Measurements from ENCODE around the gene ZNF414. TPM values are rescaled to one million over a fixed set of nuclear protein-coding genes. Genes with fewer than 3 reads are reported as not detected.

ZNF414 gene
- total RNA-seq, 2 donors from 2014 or later = 25.7 to 29.9 TPM

DNA sequence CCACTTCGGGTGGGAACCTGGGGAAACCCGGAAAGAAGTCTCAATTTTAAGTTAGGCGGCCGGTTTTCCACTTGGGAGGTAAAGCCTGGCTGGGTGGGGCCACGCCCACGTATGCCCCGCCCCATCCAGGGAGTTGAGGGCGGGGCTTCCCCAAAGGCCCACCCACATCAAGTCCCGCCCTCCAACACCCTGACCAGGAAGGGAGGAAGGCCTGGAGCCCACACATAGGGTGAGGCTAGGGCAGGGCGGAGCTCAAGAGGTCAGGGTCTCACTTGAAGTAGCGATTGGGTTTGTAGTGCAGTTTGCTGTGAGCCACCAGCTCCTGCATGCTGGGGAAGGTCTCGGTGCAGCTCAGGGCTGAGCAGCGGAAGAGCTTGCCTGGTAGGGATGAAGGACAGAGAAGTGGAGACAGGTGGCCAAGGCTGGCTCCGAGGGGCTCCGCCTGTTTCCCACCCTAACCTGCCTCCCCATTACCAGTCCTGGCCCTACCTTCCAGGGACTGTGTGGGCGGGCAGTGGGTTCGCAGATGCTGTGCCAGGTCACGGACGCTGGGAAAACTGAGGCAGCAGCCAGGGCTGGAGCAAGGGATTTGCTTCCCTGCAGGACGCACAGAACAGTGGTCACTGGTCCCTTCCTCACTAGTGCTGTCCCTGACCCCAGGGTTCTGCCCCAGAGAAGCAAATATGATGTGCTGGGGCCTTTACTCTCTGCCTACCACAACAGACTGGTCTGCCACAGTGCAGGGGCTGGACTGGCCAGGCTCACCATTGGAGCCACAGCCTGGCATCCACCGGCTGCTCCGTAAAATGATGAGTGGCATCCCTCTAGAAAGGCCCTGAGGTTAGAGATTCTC is 1.6 kb downstream of the ZNF414 start:
- Mint-ChIP-seq H3K36me3 (ENCODE audit: insufficient read depth in 2 of 2) (peaks cover 0 to 2% of the 10 kb centered on the region in 2 donors), H3K4me3 (peak overlapping the region; percentile 61 to 86), H3K4me1 (ENCODE audit: low read depth) (peaks cover 49% of the 10 kb centered on the region), H3K27ac (no peak overlapping the region), H3K27me3 (ENCODE audit: low read depth) (no peaks in the 10 kb centered on the region), H3K9me3 (no peaks in the 10 kb centered on the region)
- DNase-seq (peak; percentile 43), ATAC-seq (replicated peaks in 1 of 2) (no peak)

DNA sequence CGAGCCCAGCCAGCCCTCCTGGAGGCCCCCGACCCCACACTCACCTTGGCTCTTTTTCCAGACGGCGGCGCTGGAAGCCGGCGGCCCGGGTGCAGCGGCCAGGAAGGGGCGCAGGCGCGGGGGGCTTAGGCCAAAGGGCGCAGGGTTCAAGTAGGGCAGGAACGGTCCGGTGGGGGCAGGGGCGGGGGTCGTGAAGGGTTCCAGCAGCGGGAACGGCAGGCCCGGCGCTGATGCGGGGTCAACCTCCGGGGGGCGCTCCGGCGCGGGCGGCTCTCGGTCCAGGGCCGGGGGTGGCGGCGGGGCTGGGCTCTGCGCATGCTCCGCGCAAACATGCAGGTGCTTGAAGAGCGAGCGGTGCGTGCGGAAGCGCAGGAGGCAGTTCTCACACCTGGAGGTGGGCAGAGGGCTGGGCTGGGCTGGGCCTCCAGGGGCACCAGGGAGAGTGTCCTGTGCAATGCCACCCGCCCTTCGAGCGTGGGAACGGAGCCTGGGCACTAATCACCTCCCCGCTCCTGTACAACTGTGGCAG is 2.3 kb downstream of the ZNF414 start:
- ATAC-seq (replicated peaks in 1 of 2) (no peak), DNase-seq (no peak)
- Mint-ChIP-seq H3K4me3 (no peak overlapping the region), H3K36me3 (ENCODE audit: insufficient read depth in 2 of 2) (peaks cover 0 to 2% of the 10 kb centered on the region in 2 donors), H3K27ac (no peak overlapping the region), H3K27me3 (ENCODE audit: low read depth) (no peaks in the 10 kb centered on the region), H3K9me3 (no peaks in the 10 kb centered on the region), H3K4me1 (ENCODE audit: low read depth) (peaks cover 42% of the 10 kb centered on the region)

DNA sequence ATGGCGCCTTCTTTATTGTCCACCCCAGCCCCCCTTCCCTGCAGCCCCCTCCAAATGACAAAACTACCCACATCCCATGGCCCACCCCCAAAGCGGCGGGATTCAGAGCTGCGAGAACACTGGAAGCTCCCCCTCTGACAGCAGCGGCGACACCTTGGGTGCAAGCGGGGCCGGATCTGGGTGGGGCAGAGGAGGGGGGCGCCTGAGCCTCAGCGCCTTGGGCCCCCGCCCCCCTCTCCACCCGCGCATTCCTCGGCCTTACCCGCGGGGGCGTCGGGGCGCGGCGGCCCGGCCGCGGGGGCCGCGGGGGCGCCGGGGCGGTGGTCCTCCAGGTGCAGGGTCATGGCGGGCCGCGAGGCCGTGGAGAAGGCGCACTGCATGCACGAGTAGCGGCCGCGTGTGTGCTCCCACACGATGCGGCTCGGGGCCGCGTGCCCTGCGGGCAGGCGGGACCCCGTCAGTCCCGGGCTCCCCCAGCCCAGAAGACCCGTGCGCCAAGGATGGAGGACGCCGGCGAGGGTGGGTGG is 3.3 kb downstream of the ZNF414 start:
- DNase-seq (no peak), ATAC-seq (replicated peaks in 1 of 2) (no peak)
- Mint-ChIP-seq H3K27me3 (ENCODE audit: low read depth) (no peaks in the 10 kb centered on the region), H3K36me3 (ENCODE audit: insufficient read depth in 2 of 2) (peaks cover 0 to 2% of the 10 kb centered on the region in 2 donors), H3K4me1 (ENCODE audit: low read depth) (peaks cover 41% of the 10 kb centered on the region), H3K4me3 (no peak overlapping the region), H3K9me3 (no peaks in the 10 kb centered on the region), H3K27ac (no peak overlapping the region)

DNA sequence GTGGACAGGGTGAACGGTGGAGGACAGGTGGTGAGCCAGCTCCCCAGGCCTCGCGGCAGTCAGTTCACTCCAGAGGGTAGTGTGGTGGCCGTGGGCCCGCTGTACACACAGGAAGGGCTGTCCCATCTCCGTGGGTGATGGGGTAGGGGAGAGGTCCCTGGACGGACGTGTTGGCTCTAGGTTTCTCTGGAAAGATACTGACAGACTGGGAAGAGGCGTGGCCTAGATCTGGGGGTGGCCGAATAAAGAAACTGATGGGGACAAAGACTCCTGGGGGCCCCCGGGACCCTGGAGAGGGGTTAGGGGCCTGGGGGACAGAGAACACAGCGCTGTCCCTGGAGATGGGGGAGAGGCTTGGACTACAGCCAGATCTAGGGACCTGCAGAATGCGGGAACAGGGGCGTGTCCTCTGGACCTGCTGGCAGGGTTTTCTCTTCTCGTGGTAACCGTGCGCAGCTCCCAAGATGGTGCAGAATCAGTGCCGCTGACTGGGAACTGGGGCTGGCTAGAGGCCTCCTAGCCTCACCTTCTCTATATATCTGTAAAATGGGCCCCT is 7.5 kb downstream of the ZNF414 start:
- Mint-ChIP-seq H3K27ac (no peak overlapping the region), H3K36me3 (ENCODE audit: insufficient read depth in 2 of 2) (no peaks in the 10 kb centered on the region), H3K4me1 (ENCODE audit: low read depth) (peaks cover 13% of the 10 kb centered on the region), H3K9me3 (no peaks in the 10 kb centered on the region), H3K27me3 (ENCODE audit: low read depth) (no peaks in the 10 kb centered on the region), H3K4me3 (peak overlapping the region; percentile 93)
- ATAC-seq (replicated peaks in 1 of 2) (peak in 1 of 2 donors; percentile 3), DNase-seq (no peak)

DNA sequence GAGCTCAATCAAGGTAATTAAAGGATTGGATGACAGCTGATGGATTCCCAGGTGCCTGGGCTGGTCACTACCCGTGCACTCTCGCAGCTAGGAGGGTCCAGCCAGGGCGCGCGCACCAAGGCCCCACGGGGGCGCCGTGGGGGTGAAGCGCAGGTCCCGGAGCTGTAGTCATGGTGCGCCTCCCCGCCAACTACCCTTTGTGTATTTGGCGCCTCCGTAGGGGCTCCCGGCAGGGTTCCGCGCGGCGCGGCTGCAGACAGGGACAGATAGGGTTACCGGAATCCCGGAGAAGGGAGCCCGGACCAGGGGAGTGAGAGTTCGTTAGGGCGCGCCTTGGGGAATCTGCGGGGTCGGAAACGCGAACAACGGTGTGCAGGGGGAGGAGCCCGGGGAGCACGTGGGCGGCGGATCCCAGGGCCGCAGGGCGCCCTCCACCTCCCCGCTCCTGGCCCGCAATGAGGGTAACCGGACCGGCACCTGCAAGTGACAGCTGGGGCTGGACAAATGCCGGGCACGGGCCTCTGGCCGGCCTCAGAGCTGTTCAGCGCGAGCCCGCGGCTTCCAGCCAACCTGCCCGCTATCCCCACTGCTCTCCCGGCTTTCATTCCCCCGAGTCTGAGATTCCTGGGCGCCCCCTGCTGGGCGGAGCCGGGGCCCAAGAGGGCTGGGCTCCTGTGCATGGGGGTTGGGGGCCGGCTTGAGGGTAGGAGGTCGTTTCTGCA is 8.1 kb downstream of the ZNF414 start:
- no peaks in the 10 kb centered on the region for H3K27me3 Mint-ChIP-seq (ENCODE audit: low read depth)
- H3K4me1 Mint-ChIP-seq (ENCODE audit: low read depth) = peaks cover 13% of the 10 kb centered on the region
- ATAC-seq (replicated peaks in 1 of 2) (peak; percentile 78 to 81), DNase-seq (peak; percentile 71 to 82)
- H3K4me3 Mint-ChIP-seq = peak overlapping the region; percentile 93
- no peaks in the 10 kb centered on the region for H3K9me3 Mint-ChIP-seq
- H3K27ac Mint-ChIP-seq = peak overlapping the region; percentile 17
- no peaks in the 10 kb centered on the region for H3K36me3 Mint-ChIP-seq (ENCODE audit: insufficient read depth in 2 of 2)

DNA sequence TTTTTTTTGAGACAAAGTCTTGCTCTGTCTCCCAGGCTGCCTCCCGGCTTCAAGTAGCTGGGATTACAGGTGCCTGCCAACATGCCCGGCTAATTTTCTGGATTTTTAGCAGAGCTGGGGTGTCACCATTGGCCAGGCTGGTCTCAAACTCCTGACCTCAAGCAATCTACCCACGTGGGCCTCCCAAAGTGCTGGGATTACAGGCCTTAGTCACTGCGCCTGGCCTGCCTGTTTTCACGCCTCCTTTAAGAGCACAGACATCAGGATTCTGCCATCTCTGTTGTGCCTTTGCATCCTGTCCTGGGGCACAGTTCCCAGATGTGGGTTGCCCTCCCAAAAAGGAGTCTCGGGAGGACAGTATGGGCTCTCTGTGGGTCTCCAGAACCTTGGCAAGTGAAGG is 9.0 kb downstream of the ZNF414 start:
- Mint-ChIP-seq H3K27me3 (ENCODE audit: low read depth) (no peaks in the 10 kb centered on the region), H3K4me1 (ENCODE audit: low read depth) (peaks cover 21% of the 10 kb centered on the region), H3K27ac (no peak overlapping the region), H3K9me3 (no peaks in the 10 kb centered on the region), H3K4me3 (peak overlapping the region; percentile 66 to 67), H3K36me3 (ENCODE audit: insufficient read depth in 2 of 2) (no peaks in the 10 kb centered on the region)
- ATAC-seq (replicated peaks in 1 of 2) (no peak), DNase-seq (no peak)

DNA sequence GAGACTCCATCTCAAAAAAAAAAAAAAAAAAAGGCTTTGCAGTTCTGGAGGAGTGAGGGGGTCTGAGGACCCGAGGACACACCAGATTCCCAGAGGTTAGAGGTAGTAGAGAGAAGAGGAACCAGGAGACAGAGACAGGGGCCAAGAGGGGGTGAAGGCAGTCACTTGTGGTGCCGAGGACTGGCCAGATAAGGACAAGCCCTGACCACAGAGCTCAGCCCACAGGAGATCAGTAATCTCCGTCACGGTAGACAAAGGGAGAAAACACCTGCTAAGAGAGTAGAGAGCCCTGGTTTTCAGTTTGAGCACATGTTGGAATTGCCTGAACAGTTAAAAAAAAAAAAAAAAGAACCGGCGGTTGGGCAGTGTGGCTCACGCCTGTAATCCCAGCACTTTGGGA is 9.8 kb downstream of the ZNF414 start:
- Mint-ChIP-seq H3K27me3 (ENCODE audit: low read depth) (no peaks in the 10 kb centered on the region), H3K4me1 (ENCODE audit: low read depth) (peaks cover 21% of the 10 kb centered on the region), H3K27ac (no peak overlapping the region), H3K36me3 (ENCODE audit: insufficient read depth in 2 of 2) (no peaks in the 10 kb centered on the region), H3K9me3 (no peaks in the 10 kb centered on the region), H3K4me3 (peak overlapping the region; percentile 9 to 50)
- ATAC-seq (replicated peaks in 1 of 2) (no peak), DNase-seq (no peak)

DNA sequence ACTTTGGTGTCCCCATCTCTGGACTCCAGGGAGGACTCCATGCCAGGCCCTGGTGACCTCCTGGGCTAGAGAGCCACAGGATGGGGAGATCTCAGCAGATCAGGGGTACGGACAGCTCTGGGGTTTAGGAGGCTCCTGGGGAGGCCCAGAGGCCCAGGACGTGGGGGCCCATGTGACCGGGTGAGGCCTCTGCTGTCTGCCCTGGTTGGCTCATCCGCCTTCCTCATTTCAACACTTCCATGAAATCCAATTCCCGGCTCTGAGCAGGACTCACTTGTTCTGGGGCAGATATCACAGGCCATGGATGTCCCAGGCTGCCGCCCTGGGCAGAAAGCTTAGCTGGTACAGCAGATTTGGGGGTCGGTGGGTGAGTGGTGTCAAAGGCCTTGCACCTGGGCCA is 10.5 kb downstream of the ZNF414 start:
- ATAC-seq (replicated peaks in 1 of 2) = no peak
- peaks cover 21% of the 10 kb centered on the region for H3K4me1 Mint-ChIP-seq (ENCODE audit: low read depth)
- no peaks in the 10 kb centered on the region for H3K36me3 Mint-ChIP-seq (ENCODE audit: insufficient read depth in 2 of 2)
- H3K27ac Mint-ChIP-seq = no peak overlapping the region
- no peaks in the 10 kb centered on the region for H3K9me3 Mint-ChIP-seq
- DNase-seq = no peak
- no peak overlapping the region for H3K4me3 Mint-ChIP-seq
- H3K27me3 Mint-ChIP-seq (ENCODE audit: low read depth) = no peaks in the 10 kb centered on the region

DNA sequence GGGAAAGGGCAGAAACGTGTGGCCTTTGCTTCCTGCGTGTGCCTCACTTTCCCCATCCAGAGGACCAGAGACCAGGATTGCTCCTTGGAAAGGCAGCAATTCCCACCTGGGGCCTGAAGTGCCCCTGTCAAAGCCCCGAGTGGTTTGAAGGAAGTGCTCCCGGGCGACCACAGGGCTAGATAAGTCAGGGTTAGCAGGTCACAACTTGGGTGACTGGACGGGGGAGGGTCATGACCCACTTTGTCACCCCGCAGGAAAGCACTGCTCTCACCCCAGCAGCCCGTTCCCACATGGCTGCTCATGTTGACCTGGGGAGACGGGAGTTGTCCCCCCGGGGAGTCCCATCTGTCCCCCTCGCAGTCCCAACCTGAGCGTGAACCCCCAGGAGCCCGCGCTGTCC is 12.0 kb downstream of the ZNF414 start:
- Mint-ChIP-seq H3K9me3 (no peaks in the 10 kb centered on the region), H3K4me1 (ENCODE audit: low read depth) (peaks cover 21% of the 10 kb centered on the region), H3K36me3 (ENCODE audit: insufficient read depth in 2 of 2) (no peaks in the 10 kb centered on the region), H3K27me3 (ENCODE audit: low read depth) (no peaks in the 10 kb centered on the region), H3K27ac (no peak overlapping the region), H3K4me3 (no peak overlapping the region)
- DNase-seq (no peak), ATAC-seq (replicated peaks in 1 of 2) (no peak)

DNA sequence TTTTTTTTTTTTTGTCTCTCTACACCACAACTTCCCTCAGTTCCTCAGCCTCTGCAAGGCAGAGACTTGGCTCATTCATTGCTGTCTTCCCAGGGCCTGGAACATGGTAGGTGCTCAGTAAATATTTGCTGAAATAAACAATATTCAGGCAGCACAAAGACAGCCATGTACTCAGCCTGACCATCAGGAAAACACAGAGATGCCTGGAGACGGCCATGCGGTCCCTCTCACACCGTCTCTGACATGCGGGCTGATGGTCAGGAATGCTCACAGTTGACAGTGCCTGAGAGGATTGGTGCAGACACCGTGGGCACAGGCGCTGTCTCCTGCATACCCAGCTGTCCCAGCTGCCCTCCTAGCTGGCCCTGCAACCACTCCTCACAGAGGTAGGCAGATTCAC is 12.5 kb downstream of the ZNF414 start:
- no peak for ATAC-seq (replicated peaks in 1 of 2)
- Mint-ChIP-seq H3K9me3 (no peaks in the 10 kb centered on the region), H3K27me3 (ENCODE audit: low read depth) (no peaks in the 10 kb centered on the region), H3K4me3 (no peak overlapping the region), H3K4me1 (ENCODE audit: low read depth) (peaks cover 19% of the 10 kb centered on the region), H3K27ac (no peak overlapping the region), H3K36me3 (ENCODE audit: insufficient read depth in 2 of 2) (no peaks in the 10 kb centered on the region)
- no peak for DNase-seq

DNA sequence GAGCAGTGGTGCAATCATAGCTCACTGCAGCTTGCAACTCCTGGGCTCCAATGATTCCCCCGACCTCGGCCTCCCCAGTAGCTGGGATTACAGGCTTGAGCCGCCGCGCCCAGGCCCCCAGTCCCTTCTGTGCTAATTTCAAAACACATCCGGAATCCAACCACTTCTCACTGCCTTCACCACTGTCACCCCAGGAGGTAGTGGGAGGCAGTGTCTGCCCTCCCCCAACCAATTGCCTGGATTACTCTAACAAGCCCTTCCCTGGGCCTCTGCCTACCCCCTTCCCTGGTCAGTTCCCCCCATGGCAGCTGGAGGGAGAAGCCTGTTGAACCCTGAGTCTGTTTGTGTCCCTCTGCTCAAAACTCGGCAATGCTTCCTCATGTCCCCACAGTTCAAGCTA is 13.8 kb downstream of the ZNF414 start:
- Mint-ChIP-seq H3K27ac (no peak overlapping the region), H3K4me3 (no peak overlapping the region), H3K27me3 (ENCODE audit: low read depth) (no peaks in the 10 kb centered on the region), H3K4me1 (ENCODE audit: low read depth) (peaks cover 15% of the 10 kb centered on the region), H3K9me3 (no peaks in the 10 kb centered on the region), H3K36me3 (ENCODE audit: insufficient read depth in 2 of 2) (no peaks in the 10 kb centered on the region)
- no peak for ATAC-seq (replicated peaks in 1 of 2)
- DNase-seq = no peak

DNA sequence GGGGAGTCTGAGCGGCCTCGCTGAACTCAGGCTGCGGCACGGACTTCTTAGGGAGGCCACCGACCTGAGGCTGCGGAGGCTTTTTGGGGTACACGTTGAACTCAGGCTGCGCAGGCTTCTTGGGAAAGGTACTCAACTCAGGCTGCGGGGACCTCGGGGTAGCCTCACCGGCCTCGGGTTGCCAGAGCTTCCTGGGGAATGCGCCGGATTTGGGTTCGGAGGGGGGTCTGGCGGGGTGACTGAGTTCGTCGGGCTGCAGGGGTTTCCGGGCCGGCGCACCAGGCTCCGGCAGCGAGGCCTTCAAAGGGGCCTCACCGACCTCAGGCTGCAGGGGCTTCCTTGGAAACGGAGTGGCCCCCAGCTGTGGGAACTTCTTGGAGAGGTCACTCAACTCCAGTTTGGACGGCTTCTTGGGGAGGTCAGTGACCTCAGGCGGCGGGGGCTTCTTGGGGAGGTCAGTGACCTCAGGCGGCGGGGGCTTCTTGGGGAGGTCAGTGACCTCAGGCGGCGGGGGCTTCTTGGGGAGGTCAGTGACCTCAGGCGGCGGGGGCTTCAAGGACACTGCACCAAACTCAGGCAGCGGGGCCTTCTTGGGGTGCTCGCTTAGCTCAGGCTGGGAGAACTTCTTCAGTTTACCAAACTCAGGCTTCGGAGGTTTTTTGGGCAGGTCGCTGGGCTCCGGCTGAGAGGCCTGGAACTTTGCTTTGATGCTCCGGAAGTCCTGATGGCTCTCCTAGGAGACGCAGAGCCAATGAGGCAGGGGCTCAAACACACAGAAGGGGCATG is 14.7 kb downstream of the ZNF414 start:
- no peaks in the 10 kb centered on the region for H3K36me3 Mint-ChIP-seq (ENCODE audit: insufficient read depth in 2 of 2)
- H3K4me1 Mint-ChIP-seq (ENCODE audit: low read depth) = peaks cover 16% of the 10 kb centered on the region
- H3K27ac Mint-ChIP-seq = no peak overlapping the region

More for the DNA sequence above, 14.7 kb downstream of the ZNF414 start:
- Mint-ChIP-seq H3K9me3 (no peaks in the 10 kb centered on the region), H3K4me3 (no peak overlapping the region), H3K27me3 (ENCODE audit: low read depth) (no peaks in the 10 kb centered on the region)
- DNase-seq = no peak
- ATAC-seq (replicated peaks in 1 of 2) = no peak

Measured in activated T-cell treated with anti-CD3 and anti-CD28 coated beads, Interleukin-2, amount 50 U/mL, for 72 hours (primary cell).